A549 treated with AZD2906 at 1 μM for 4 hours (cell line): ENCODE data around the gene PRAMEF6. TPM values are rescaled to one million over a fixed set of nuclear protein-coding genes. Genes with fewer than 3 reads are reported as not detected.

ENCODE experiments used
- total RNA-seq: library from RNA; stranded (reverse); fragments of 200-300 nt; extraction: Qiagen RNA extraction; gene quantifications from 5 replicates; pipeline ENCODE4 v1.2.3, GENCODE V29; 2022

PRAMEF6 gene
- total RNA-seq: not detected in 5 replicates

DNA sequence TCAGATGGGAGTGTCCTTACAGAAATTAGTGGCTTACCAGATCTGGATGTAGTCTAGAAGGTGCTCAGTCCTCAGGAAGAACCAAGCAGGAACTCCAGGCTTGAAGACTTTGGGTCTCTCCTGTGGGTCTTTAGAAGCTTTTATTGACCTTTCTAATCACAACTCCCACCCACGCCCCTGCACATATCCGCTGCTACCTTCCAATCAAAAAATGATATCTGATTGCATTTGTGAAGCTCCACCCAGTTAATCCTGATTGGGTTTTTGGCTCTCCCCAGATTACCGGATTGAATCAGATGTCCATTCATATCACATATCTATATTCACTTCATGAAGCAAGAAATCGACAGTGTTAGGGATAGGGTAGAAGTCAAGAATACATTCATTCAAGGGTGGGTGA lies at the start of gene PRAMEF6:
Gene PRAMEF6, minus strand, starts transcription at position 101 of the 400 bp plus-strand sequence. CDS start 5,062 bp downstream, outside the sequence.

DNA sequence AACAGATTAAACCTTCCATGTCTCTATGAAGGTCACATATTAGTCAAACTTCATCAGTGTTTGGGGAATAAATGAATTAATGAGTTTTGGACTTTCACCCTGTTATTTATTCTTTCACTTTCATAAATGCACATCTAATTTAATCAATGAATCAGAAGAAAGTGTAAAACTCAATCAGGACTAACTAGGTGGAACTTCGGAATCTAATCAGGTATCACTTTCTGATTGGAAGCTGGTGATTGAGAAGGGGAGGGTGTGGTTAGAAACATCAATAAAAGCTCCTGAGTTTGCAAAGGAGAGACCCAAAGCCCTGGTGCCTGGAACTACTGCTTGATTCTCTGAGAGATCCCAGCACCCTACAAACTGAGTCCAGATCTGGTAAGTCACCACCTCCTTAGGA lies 31.1 kb downstream of the PRAMEF6 start, which contains the start of gene PRAMEF7:
Gene PRAMEF7, plus strand, starts transcription at position 301 of the 400 bp plus-strand sequence. CDS start 1,083 bp downstream, outside the sequence.

GRCh38 chr1:12898170-12898569 lies 49.2 kb downstream of the PRAMEF6 start, which contains the start of gene PRAMEF10:
TSS of gene PRAMEF10 (minus strand) at chr1:12898270. CDS start at chr1:12895847, 2,423 bp downstream.

Other genes with a start within 250 kb of the PRAMEF6 start
- gene AADACL3, start 231.5 kb downstream of the PRAMEF6 start, total RNA-seq: not detected in 5 replicates
- gene CFAP107, start 201.4 kb downstream of the PRAMEF6 start, total RNA-seq: not detected in 5 replicates
- not detected in 5 replicates for gene PRAMEF12, start 173.8 kb downstream of the PRAMEF6 start, total RNA-seq
- gene PRAMEF1, start 156.2 kb downstream of the PRAMEF6 start, total RNA-seq: 0.07 to 0.14 TPM (median 0.07 TPM) in 3 of 5 replicates, not detected in the others
- gene PRAMEF11, start 116.2 kb downstream of the PRAMEF6 start, total RNA-seq: not detected in 5 replicates
- not detected in 5 replicates for gene HNRNPCL1, start 98.9 kb downstream of the PRAMEF6 start, total RNA-seq
- gene PRAMEF2, start 90.5 kb downstream of the PRAMEF6 start, total RNA-seq: 0.06 to 0.25 TPM (median 0.14 TPM) in 5 replicates
- 0.05 to 0.06 TPM in 2 of 5 replicates, not detected in the others for gene PRAMEF4, start 61.4 kb downstream of the PRAMEF6 start, total RNA-seq
- not detected in 5 replicates for gene PRAMEF10, start 49.3 kb downstream of the PRAMEF6 start, total RNA-seq
- 0.06 TPM in 1 of 5 replicates, not detected in the others for gene PRAMEF7, start 31.0 kb downstream of the PRAMEF6 start, total RNA-seq
- not detected in 5 replicates for gene PRAMEF27, start 109.0 kb upstream of the PRAMEF6 start, total RNA-seq
- gene HNRNPCL3, start 113.2 kb upstream of the PRAMEF6 start, total RNA-seq: not detected in 5 replicates
- gene PRAMEF25, start 123.2 kb upstream of the PRAMEF6 start, total RNA-seq: not detected in 5 replicates
- gene HNRNPCL2, start 169.3 kb upstream of the PRAMEF6 start, total RNA-seq: not detected in 5 replicates
- gene PRAMEF26, start 208.4 kb upstream of the PRAMEF6 start, total RNA-seq: not detected in 5 replicates
- gene HNRNPCL4, start 218.1 kb upstream of the PRAMEF6 start, total RNA-seq: not detected in 5 replicates
- not detected in 5 replicates for gene PRAMEF9, start 224.3 kb upstream of the PRAMEF6 start, total RNA-seq